ENCODE measurements around the gene DIS3L2. TPM values are rescaled to one million over a fixed set of nuclear protein-coding genes. Genes with fewer than 3 reads are reported as not detected.

DIS3L2 gene
- total RNA-seq, 1 donor, result 30.7 TPM

DNA sequence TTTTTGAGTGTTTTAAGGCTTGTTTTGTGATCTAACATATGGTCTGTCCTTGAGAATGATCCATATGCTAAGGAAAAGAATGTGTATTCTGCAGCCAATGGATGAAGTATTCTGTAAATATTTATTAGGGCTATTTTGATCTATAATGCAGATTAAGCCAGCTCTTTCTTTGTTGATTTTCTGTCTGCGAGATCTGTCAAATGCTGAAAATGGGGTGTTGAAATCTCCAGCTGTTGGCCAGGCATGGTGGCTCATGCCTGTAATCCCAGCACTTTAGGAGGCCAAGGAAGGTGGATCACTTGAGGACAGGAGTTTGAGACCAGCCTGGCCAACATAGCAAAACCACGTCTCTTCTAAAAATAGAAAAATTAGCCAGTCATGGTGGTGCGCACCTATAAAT, 132.7 kb downstream of the DIS3L2 start:
- TF ChIP-seq, protein P1, sequence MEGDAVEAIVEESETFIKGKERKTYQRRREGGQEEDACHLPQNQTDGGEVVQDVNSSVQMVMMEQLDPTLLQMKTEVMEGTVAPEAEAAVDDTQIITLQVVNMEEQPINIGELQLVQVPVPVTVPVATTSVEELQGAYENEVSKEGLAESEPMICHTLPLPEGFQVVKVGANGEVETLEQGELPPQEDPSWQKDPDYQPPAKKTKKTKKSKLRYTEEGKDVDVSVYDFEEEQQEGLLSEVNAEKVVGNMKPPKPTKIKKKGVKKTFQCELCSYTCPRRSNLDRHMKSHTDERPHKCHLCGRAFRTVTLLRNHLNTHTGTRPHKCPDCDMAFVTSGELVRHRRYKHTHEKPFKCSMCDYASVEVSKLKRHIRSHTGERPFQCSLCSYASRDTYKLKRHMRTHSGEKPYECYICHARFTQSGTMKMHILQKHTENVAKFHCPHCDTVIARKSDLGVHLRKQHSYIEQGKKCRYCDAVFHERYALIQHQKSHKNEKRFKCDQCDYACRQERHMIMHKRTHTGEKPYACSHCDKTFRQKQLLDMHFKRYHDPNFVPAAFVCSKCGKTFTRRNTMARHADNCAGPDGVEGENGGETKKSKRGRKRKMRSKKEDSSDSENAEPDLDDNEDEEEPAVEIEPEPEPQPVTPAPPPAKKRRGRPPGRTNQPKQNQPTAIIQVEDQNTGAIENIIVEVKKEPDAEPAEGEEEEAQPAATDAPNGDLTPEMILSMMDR (IDR thresholded peaks at IDR 0.05; ENCODE audit: insufficient read depth, low read depth, low read length), result no peak
- DNase-seq (ENCODE audit: low read depth), result no peak
- no peak overlapping the region for H3K4me3 ChIP-seq (ENCODE audit: low read depth, low read length)

GRCh38 chr2:232094883-232095282, 133.4 kb downstream of the DIS3L2 start:
- TF ChIP-seq, protein P1 (IDR thresholded peaks at IDR 0.05; ENCODE audit: insufficient read depth, low read depth, low read length), result no peak
- no peak overlapping the region for H3K4me3 ChIP-seq (ENCODE audit: low read depth, low read length)
- DNase-seq (ENCODE audit: low read depth), result no peak

- no peak overlapping the region for H3K4me3 ChIP-seq (ENCODE audit: low read depth, low read length)
- DNase-seq (ENCODE audit: low read depth), result no peak
- TF ChIP-seq, protein P1 (IDR thresholded peaks at IDR 0.05; ENCODE audit: insufficient read depth, low read depth, low read length), result no peak
These were observed 135.7 kb downstream of the DIS3L2 start for GRCh38 chr2:232097260-232097659.

DNA sequence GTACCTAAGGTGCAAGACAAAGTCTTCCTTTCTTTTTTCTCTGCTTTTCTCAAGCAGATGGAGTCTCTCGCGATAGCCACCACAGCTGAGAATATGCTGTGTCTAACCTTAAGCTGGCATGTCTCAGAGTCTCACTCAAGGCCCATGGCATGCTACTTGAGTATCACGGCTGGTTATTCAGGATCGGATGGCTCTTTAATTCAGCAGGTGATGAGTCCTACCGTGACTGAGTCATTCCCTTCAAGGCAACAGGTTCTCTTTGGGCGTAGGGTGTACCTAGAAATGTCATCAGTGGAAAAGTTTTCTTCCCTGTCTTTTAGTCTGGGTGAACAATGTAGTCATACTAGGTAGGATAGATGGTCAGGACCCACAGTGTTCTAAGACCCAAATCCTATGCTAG, 136.2 kb downstream of the DIS3L2 start:
- no peak for DNase-seq (ENCODE audit: low read depth)

DNA sequence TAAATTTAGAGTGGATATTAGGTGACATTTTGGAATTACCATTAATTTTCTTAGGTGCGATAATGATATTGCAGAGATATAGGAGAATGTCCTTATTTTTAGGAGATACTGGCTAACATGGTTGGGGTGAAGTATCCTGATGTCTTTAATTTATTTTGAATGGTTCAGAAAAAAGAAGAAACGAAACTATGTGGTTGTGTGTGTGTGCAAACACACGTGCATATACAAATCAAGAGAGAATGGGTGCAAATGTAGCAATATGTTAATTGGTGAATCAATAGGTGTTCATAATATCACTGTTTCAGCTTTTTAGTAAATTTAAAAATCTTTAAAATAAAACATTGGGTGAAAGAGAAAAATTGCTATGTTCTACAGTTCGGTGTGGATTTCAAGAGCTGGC, 140.9 kb downstream of the DIS3L2 start:
- no peak overlapping the region for H3K4me3 ChIP-seq (ENCODE audit: low read depth, low read length)
- TF ChIP-seq, protein P1 (IDR thresholded peaks at IDR 0.05; ENCODE audit: insufficient read depth, low read depth, low read length), result no peak
- no peak for DNase-seq (ENCODE audit: low read depth)

More for the DNA sequence above, 136.2 kb downstream of the DIS3L2 start:
- TF ChIP-seq, protein P1 (IDR thresholded peaks at IDR 0.05; ENCODE audit: insufficient read depth, low read depth, low read length), result no peak
- no peak overlapping the region for H3K4me3 ChIP-seq (ENCODE audit: low read depth, low read length)

DNA sequence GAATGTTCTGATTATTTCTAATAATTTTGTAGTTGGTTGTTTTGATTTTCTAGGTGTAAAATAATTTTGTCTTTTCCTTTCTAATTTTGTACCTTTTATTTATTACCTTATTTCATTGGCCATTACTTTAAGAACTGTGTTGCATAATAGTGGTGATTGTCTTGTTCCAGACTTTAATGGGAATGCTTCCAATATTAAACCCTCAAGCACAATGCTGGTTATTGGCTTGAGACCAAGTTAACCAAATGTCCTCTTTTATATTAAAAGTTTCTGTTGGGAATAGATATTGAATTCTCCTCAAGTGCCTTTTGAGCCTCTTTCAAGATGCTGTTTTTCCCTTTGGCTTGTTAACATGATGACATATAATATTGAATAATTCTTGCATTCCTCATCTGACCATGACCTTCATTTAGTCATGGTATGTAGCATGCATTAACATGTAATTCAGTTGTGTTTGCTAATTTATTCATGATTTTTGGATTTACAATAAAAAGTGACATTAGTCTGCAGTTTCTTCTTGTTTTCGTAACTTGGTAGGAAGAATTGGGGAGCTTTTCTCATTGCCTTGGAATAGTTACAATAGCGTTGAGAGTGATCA, 141.7 kb downstream of the DIS3L2 start:
- no peak overlapping the region for H3K4me3 ChIP-seq (ENCODE audit: low read depth, low read length)
- TF ChIP-seq, protein P1 (IDR thresholded peaks at IDR 0.05; ENCODE audit: insufficient read depth, low read depth, low read length), result no peak
- DNase-seq (ENCODE audit: low read depth), result no peak

DNA sequence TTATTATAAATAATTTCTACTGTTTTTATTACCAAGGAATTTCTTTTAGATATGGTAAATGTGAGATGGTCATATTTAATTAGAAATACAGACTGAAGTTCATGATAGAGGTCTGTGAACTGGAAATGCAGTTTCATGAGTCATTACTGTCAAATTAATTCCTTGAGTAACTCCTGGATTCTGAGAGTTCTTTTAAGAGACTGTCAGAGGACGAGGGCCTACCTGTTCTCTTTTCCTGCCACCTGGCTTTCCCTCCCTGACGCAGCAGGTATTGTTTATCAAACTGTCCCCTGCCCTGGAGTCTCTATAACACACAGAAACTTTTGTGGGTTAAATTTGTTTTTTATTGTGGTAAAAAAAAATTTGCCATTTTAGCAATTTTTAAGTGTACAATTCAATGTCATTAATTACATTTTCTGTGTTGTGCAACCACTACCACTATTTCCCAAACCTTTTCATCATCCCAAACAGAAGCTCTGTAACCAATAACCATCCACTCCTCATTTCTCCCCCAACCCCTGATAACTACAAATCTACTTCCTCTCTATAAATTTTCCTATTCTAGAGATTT, 142.6 kb downstream of the DIS3L2 start:
- DNase-seq (ENCODE audit: low read depth), result no peak
- no peak overlapping the region for H3K4me3 ChIP-seq (ENCODE audit: low read depth, low read length)
- TF ChIP-seq, protein P1 (IDR thresholded peaks at IDR 0.05; ENCODE audit: insufficient read depth, low read depth, low read length), result no peak

Measured in fibroblast of villous mesenchyme (primary cell).